Subcutaneous adipose tissue (tissue), 4 donors: Measurements from ENCODE around the gene UGT1A5. TPM values are rescaled to one million over a fixed set of nuclear protein-coding genes. Genes with fewer than 3 reads are reported as not detected.

ENCODE experiments used
- total RNA-seq, 4 donors: library from RNA; depleted of rRNA; stranded (reverse); fragments of >200 nt; gene quantifications; one replicate each; pipeline ENCODE4 v1.1.0, GENCODE V29; 2016
- TF ChIP-seq, protein P1 (sequence below): fragments of 450-650 bp; IDR thresholded peaks from one replicate; pipeline ENCODE4 v1.5.1; 2016; ENCODE audit warnings: low read depth, mild to moderate bottlenecking, control low read depth, antibody characterized with exemption, moderate library complexity

UGT1A5 gene
- total RNA-seq, 4 donors from 2014 or later = not detected

DNA sequence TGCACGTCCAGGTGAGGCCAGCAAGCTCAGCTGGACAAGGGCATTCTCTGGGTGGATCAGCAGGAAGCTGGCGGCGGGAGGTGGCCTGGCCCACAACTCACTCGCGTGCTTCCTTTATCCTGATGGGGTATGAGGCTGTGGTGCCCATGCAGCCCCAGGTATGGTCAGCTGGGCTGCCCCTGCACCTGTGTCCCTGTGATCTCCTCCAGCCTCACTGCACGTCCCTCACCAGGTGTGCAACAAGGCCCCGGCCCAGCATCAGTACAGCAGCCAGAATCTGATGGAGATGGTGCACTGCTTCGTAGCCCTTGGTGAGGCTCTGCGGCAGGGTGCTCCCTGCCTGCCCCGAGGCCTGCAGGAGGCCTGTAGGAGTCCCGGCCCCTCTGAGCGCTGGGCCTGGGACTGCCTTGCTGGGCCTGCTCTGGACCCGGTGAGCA is 83.0 kb downstream of the UGT1A5 start:
- TF ChIP-seq, protein P1, sequence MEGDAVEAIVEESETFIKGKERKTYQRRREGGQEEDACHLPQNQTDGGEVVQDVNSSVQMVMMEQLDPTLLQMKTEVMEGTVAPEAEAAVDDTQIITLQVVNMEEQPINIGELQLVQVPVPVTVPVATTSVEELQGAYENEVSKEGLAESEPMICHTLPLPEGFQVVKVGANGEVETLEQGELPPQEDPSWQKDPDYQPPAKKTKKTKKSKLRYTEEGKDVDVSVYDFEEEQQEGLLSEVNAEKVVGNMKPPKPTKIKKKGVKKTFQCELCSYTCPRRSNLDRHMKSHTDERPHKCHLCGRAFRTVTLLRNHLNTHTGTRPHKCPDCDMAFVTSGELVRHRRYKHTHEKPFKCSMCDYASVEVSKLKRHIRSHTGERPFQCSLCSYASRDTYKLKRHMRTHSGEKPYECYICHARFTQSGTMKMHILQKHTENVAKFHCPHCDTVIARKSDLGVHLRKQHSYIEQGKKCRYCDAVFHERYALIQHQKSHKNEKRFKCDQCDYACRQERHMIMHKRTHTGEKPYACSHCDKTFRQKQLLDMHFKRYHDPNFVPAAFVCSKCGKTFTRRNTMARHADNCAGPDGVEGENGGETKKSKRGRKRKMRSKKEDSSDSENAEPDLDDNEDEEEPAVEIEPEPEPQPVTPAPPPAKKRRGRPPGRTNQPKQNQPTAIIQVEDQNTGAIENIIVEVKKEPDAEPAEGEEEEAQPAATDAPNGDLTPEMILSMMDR = no peak

DNA sequence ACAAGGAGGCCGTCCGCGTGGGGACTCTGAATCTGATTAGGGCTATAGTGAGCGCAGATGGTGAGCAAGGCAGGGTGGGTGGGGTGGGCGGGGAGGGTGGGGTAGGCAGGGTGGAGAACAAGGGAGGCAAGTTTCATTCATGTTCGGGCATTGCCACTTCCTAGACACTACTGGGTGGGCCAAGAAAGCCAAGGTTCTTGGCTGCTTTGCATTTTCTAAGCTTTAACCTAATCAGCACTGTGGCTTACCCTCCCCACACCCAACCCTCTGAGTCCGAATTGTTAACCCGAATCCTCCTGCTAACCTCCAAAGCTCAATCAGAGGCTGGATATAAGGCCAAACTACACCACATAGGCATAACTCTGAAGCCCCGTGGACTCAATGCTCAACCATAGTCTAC is 83.5 kb downstream of the UGT1A5 start:
- TF ChIP-seq, protein P1 = no peak

DNA sequence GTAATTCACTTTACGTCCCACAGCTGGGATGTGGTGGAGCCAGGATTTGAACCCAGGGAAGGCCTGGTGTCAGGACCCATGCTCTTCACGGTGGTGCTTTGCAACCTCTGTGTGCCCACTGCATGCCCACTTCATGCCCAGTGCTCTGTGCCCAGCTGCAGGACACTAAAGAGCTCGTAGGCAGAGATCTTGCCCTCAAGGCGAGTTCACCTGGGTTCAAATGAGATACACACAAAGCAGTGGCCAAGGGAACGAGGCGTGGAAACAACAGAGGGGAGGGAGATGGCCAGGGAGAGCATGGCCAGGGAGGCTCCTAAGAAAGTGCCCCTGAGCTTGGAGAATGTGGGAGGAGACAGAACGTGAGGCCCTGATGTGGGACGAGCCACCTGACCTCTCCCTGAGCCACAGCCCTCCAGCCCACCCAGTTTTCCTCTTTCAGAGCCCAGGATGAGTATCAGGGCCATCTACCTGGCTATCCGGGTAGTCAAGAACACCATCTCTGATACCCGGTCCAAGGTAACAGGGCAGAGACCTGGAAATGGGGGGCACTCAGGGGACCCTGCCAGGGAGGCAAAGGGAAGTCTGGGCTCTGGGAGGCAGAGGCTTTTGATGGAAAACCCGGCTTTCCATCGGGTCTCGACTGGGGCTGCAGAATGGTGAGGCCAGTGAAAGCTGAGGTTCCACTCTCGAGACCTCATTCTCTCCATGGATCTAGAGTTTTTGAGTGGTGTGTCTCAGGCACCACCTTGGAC is 85.8 kb downstream of the UGT1A5 start:
- TF ChIP-seq, protein P1 = no peak

DNA sequence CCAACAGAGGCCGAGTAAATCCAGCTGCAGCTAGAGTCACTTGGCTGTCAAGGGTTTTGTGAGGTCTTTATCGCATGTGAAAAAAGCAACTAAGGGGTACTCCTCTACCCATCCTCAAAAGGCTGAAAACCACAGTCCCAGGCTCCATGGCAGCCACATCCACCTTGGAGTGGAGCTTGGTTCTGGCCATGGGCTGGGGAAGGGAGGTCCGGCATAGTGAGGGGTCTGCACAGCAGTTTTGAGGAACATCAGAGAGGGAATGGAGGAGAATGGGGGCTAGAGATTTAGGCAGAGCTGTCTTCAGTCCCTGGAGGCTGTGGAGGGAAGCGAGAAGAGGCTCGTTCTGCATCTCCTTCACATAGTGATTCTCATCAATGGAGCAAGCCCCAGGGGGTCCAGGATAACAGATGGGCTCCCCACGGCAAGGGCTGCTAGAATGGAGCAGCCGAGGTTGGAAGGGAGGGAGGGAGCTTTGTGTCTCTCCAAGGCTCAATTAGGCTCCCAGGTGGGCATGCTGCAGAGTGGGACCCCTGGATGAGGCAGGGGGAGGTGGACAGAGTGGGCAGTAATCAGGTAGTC is 86.5 kb downstream of the UGT1A5 start:
- TF ChIP-seq, protein P1 = no peak

DNA sequence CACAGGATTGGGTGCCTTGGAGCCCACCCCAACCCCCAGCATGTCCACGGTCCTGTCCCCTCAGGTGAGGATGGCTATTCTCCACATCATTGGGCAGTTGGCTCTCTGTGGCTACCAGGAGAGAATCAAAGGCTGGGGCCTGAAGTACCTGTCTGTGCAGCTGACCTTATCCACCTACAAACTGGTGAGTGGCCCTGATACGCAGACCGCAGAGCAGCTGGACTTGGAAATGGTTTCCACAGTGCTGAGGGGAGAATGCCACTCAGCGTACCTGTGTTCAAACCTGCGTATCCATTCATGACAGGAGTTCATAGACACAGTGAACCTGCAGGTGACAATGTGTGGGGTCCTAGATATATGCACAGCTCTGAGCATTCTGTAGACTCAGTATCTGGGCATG is 87.0 kb downstream of the UGT1A5 start:
- TF ChIP-seq, protein P1 = no peak

DNA sequence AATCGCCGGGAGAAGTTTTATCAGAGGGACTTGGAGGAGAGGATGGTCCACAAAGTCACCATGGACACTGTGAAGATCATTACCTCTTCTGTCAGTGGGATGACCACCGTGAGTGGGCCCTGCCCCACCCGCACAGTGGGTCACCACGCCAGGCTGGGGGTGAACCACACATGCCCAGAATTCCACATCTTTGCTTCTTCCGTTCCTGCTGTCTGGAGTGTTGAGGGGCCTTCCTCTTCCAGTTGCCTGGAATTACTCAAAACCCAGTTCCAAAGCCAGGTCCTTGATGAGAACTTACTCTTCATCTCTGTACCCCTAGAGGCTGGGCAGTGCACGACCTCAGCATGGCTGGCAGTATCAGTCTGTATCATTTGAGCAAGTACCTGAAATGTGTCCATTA is 87.5 kb downstream of the UGT1A5 start:
- TF ChIP-seq, protein P1 = no peak

DNA sequence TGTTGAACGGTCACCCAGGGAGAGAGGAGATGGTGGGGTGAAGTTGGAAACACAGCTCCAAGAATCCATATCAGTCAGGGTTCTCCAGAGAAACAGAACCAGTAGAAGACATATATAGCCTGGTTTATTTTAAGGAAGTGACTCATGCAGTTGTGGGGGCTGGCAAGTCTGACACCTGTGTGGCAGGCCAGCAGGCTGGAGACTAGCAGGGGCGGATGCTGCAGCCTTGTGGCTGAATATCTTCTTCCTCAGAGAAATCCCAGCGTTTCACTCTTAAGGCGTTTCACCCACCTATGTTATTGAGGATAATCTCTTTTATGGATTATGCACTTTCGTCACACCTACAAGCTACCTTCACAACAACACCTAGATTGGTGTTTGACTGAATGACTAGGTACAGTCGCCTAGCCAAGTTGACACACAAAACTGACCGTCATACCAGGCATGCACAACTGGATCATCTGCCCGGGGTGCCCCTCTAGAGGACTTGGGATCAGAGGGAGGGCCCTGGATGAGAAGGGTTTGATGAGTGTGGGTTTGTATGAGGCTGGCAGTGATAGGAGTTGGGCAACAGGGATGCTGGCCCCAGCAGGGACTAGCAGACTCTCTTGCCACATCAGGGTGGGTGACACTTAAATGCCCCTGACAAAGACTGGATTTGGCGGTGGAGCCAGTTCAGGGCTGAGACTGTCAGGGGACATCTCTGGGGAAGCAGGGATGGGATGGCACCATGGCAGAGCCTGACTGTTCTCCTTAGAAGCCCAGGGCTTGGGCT is 88.8 kb downstream of the UGT1A5 start:
- TF ChIP-seq, protein P1 = no peak
